Amniotic stem cell (primary cell): ENCODE data around the gene BASP1.
A peak's percentile ranks its signal among the peaks of the same experiment; 100 is the strongest.
"Not testable (repeated sequence)": the region's sequence is repeated elsewhere in the genome, so short reads cannot be mapped to it uniquely, and the experiment has no call there.

ENCODE experiments used
- DNase-seq: peaks from one replicate; lab custom pipeline; 2025; lab: John Stamatoyannopoulos, UW

The BASP1 gene

DNA sequence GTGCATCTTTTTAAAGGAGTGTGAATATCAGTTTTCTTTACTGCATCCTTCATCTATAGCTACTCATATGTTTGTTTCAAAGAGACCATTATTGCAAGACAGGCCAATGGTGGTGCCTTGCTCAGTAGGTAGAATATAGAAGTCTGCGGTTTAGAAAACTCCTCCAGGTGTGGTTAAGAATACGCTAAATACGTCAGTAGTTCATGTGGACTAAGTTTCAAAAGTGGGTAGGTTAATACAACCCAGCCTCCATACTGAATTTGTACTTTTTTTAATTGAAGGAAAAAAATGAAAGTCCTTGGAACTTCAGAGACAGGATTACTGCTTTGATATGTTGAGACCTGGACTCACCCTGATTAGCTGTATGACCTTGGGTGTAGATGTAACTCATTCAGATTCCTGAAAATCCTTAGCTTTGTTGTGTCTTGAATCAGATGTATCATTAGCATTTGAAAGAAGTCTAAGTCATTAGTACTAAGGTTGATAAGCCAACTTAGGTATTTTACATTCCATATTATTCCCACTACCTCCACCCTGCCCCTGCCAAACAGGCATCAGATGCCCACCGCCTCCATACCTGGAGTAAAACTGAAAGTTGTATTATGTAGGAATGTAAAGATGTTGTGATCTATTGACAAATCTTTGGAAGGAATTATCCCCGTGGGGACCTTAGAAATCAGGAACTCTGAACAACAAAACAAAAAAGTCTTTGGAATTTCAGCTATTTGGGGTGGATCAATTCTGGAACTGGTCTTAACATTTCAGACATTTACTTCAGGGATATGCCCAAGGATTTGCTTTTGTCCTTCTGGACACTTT lies 6.1 kb downstream of the BASP1 start:
- DNase-seq: no peak

DNA sequence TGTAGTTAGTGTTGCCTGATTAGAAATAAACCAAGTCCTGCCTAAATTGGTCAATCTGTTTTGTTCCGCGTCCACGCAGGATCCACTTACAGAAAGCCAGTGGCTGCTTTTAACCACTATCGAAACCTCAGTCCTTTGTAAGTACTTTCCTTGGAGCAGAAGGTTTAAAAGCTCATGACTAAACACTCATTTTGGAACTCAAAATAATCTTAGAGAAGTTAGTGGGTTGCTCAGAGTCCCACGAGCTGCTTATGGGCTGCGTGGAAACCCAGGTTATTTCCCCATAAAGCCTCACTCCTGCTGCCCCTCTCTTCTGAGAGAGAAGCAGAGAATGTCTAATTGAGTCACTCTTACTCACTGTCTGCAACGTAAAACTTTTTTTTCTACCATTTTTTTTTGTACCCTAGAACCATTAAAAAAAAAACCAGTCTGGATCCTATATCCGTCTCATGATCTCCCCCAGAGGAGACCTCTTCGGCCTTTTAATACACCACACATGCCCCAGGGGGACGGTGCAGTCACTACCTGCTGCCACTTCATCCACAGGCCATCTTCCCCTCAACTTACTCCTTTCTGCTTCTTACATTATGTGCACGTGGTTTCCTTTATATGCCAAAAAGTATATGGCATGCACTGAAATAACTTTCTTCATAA lies 7.6 kb downstream of the BASP1 start:
- no peak for DNase-seq

DNA sequence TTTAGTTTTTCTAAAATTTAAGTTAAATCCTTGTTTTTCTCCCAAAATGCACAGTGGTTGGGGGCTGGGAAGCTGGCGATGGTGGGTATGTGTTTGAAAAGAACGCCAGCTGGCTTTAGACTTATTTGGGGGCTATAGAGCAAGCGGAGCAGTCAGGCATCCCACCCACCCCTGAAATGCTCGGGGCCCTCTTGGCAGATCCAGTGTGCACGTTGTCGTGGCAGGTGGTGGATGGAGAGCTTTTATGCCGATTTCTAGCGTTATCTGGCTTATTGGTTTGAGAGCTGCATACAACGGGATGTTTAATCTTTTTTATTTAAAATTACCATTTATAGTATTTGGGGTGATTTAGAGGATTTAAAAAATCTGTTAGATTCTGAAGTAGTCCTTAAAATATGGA lies 8.1 kb downstream of the BASP1 start:
- no peak for DNase-seq

DNA sequence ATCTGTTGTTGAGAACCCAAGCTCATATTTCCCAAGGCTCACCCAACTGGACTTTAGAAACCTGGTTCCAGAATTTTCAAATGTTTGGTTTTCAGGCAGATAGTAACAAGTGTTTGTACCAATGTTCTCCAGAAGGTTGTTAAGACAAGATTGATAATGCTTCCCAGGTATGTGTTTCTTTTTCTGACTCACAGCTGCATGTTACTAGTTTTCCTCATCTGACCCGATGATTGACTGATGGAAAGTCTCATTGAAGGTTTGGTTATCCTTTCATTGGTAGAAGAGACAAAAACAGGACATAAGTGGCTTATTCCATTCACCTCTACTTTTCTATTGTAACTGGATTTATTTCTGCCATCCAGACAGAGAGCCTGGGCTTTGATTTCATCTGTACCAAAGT lies 10.4 kb downstream of the BASP1 start:
- DNase-seq: no peak

DNA sequence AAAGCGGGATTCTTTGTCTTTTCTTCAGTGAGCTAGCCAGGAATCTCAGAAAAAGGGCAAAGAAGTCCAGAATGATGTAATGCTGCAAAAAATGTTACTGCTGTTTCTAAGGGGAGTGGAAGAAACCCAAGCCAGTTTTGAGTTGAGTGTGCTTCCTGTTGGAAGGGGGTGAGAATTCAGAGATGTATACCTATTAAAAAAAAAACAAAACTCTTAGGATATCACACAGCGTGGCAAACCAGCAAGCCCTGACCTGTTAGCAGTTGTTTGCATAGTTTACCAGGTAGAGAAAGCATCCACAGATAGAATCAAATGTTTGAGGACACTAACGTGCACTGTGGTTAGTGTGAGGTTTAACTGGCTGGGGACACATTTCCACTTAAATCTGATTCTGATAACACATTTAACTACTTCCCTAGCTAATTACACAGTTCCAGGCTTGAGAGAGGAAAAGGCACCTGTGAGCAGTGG lies 11.4 kb downstream of the BASP1 start:
- DNase-seq: no peak

DNA sequence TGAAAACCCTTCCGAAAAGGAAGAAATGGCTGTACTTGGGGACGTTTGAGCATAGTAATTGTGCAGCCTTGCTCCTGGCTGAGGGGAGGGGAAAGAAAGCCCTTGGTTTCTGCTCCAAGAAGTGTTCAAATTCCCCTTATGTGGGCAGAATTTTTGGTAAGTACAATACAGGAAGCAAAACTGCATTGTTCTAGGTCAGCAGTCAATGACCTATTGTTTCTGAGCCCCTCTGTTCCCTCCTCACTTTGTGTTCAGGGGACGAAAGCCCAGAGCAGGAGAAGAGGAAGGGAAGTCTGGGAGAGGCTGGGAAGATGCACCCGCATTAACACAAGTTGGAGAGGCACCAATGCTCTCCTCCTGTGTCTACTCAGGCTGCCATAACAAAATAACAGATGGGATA lies 11.9 kb downstream of the BASP1 start:
- DNase-seq: no peak

DNA sequence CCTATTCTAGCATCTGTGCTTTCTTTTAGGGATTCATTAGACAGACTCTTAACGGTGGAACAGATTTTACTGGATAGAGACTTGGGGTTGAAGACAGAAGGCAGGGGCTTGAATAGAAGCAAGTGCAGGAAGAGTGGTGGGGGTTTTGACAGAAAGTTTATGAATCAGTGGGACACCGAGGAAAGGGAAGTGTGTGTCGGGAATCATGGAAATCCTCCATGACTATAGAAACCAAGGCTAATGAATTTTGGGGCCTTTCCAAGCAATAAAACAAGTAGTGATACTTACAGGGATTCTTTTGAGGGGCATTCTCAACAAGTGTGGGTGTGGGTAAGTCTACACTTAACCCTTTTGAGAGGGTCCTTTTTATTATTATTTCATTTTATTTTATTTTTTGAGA lies 12.8 kb downstream of the BASP1 start:
- DNase-seq: no peak

DNA sequence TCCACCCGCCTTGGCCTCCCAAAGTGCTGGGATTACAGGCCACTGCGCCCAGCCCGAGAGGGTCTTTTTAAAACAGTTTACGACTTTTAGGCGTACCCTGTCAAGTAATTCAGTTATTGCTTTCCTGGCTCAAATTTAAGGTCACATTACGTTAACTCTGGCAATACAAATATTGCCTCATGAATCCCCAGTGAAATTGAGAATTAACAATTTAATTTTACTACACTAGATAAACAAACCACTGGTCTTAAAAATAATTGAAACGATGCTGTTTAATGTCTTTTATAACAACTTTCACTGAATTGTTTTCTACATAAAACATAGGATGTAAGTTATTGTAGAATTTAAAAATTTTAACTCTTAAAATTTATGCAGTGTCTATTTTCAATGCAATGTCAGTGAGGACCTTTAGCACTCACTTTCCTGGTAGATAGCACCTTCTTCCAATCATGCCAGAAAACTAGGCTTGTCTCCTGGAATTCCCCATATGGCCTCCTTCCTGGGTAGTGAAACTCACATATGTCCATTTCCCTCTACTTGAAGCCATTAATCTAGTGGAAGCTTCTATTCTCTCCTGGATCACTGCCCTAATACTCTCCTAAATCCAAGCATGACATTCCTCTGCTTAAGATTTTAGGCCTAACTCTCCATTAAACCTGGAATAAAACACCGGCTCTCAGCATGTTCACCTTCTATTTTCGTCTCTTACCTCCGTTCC lies 13.5 kb downstream of the BASP1 start:
- DNase-seq: no peak

DNA sequence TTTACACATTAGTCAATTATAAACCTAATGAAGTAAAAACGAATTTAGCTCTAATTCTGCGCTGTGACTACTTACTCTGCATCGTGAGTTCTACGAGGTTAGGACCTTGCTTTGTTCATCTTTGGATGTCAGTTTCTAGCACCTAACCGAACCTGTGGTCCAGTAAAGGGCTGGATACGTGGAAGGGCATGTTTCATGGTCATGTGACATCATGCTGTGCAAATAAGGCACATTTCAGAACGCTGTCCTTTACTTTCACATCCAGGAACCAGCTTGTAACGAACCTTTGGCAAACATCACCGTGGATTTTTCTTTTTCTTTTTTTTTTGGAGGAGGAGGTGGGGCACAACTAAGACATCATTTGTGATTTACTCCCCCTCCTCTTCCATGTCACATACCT lies 15.0 kb downstream of the BASP1 start:
- no peak for DNase-seq

DNA sequence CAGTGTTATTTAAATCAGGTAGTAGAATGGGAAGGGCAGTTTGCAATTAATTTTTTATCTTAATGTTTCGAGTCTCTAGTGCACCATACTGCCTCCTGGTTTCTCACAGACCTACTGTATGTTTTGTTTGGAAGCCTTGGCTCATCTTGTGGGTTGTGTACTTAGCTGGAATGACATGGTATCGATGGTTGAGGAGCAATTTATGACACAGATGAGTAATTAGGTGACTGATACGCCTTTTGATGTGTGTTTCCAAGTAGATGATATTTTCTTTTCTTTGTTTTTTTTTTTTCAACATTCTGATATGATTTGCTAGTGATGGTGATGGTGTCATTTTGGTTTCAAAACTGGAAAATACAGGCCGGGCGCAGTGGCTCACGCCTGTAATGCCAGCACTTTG lies 16.1 kb downstream of the BASP1 start:
- DNase-seq: no peak

DNA sequence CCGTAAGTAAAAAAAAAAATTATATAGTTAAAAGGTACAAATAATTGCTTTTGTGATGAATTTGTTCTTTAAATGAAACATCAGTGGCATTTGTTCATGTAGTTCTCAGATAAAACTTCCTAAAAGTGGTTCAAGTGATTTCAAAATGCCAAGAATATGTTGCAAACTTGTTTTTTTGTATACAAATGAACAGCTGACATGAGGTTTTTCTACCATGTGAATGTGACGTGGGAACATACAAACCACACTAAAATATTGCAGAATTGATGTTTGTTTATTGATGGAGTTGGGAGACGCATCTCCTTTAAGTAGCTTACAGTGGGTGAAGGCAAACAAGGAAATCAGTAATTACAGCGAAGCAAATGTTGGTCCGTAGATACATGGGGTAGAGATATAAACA lies 16.9 kb downstream of the BASP1 start:
- no peak for DNase-seq

DNA sequence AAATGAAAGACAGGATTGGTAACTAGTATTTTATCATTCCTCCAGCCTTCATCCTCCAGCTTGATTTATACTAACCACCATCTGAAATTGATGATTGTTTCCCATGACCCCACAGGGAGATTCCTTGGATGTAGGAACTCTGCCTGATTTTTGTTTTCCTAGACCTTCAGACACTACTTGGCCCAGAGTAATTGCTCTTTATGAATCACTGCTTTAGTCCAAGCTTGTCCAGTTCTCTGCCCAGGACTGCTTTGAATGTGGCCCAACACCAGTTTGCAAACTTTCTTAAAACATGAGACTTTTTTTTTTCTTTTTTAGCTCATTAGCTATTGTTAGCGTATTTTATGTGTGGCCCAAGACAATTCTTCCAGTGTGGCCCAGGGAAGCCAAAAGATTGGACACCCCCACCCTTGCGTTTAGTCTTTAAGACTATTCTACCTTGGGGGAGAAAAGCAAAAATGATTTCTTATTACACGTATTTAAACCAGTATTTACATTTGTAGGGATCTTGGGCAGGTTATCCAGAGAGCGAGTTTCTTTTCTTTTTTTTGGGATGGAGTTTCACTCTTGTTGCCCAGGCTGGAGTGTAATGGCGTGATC lies 18.4 kb downstream of the BASP1 start:
- DNase-seq: no peak

DNA sequence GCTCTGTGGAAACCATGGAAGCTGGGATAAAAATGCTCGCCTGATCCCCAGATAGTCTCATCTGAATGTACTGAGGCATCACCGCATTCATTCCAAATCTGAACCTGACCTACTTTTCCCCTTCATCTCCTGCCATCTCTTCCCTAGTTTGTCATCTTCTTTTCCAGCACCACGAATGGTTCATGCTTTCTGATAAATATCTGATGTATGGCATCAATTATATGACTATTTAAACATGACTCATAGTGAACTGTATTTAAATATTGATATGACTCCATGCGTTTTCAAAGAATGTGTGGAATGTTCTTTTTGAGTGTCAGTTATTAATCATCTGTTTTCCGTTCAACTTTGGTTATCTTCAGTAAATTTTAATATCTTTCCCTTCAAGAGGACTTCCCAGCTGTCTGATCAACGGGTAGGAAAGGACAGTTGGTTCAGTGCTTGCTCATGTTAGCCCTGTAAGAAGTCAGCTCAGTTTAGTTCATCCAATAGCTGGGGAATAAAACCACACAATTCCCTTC lies 21.1 kb downstream of the BASP1 start:
- DNase-seq: peak; percentile 25

DNA sequence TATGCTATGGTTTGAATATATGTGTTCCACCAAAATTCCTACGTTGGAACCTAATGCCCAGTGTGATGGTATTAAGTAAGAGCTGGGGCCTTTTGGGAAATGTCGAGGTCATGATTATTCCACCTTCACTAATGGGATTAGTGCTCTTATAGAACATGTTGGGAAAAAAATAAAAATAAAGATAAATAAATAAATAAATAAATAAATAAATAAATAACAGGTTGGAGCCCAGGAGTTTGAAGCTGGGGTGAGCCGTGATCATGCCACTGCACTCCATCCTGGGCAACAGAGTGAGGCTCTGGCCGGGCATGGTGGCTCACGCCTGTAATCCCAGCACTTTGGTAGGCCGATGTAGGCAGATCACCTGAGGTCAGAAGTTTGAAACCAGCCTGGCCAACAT lies 22.5 kb downstream of the BASP1 start:
- DNase-seq: no peak

DNA sequence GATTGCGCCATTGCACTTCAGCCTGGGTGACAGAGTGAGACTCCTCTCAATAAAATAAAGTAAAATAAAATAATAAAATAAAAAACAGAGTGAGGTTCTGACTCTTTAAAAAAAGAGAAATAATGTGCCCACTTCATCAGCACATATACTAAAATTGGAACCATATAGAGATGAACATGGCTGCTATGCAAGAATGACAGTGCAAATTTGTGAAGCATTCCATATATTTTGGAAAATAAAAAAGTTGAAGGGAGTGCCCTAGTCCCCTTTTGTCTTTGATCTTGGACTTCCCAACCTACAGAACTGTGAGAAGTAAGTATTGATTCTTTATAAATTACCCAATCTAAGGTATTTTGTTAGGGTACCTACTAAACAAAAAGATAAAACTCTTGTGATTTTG lies 23.1 kb downstream of the BASP1 start:
- DNase-seq: no peak

DNA sequence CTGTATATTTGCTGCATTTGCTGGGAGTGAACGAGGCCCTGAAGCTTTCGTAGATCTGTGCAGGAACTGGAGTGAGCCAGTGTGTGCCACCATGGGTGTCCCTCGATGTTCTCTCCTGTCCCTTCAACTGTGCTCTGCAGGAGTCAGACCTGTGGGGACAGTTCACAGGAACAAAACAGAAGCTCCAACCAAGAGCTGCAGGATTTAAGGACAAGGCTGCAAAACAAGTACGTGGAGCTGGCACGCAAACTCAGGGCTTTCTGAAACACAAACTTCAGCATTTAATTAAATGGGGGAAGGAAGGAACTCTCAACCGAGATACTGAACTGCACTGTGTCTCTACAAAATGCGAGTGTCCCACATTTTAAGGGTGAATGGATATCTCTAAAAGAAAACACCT lies 24.2 kb downstream of the BASP1 start:
- no peak for DNase-seq

DNA sequence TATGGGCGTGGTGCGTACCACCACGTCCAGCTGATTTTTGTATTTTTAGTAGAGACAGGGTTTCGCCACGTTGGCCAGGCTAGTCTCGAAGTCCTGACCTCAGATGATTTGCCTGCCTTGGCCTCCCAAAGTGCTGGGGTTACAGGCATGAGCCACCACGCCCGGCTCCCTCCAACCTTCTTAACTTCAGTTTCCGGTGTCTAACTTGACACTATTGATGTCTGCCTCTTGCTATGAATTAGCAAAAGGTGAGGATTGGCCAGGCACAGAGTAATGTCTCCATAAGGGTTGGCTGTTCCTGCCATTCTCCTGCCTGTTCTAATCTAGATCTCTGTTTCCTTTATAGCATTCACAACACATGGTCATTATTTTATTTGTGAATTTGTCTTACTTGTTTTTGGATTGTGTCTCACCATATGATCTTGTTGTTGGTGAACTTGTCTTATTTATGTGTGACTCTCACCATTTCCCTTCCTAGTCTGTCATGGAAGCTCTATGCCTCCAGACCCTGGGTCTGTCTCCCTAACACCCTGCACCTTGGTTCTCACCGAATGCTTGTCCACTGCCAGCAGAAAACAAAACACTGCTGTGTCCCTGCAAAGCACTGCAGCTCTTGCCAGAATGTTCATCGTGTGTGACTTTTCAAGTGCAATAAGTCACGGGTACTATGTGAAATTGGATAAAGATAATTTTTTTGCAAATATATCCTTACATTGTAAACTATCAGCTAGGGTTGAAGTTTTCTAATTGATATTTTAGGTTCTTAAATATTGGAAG lies 26.0 kb downstream of the BASP1 start:
- no peak for DNase-seq

DNA sequence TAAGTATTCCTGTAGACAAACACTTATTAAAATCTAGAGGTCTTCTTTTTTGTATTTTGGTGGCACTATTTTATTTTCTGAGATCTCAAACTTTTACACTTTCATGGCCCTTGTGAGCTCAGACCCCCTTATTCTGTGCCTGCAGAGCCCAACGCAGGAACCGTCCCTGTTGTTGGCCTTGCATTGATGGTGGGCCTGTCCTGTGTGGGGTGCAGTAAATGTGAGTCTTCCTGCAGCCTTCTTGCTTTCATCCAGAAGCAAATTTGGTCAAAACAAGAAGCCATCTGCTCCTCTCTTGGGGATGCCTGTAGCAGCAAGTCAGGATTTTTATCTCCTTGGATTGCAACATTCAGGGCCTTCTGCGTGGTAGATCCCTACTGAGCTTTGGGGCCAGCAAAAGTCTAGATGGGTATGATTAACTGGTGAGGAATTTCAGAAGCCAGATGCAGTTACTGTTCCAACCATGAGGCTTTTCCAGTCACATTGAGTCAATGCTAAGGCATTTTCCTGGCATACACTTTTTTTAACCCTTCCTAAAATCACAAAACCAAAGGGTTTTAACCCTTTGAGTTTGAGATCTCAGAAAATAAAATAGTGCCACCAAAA lies 31.7 kb downstream of the BASP1 start:
- peak; percentile 79 for DNase-seq

DNA sequence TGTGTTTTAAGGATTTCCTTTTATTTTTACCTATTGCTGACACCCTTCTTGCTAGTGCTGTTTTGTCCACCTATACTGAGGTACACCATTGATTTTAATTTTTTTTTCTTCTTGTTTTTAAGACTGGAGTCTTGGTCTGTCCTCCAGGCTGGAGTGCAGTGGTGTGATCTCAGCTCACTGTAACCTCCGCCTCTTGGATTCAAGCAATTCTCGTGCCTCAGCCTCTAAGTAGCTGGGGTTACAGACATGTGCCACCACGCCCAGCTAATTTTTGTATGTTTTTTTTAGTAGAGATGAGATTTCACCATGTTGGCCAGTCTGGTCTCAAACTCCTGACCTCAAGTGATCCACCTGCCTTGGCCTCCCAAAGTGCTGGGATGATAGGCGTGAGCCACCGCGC lies 32.4 kb downstream of the BASP1 start:
- not testable (repeated sequence) for DNase-seq

DNA sequence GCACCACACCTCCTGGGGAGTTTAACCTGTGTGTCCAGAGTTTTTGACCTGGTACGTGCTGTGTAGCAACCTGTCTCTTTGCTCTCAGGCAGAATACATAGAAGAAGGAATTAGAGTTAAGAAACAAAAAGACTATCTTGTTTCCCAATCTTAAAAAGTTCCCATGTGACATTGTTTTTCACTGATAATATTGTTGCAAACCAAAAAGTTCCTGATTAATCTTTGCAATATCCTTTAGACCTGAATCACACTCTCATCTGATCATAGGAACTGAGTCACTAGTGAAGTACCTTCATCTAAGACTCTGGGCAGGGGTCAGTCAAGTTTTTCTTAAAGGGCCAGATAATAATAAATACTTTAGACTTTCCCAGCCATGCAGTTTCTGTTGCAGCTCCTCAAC lies 35.1 kb downstream of the BASP1 start:
- DNase-seq: no peak

DNA sequence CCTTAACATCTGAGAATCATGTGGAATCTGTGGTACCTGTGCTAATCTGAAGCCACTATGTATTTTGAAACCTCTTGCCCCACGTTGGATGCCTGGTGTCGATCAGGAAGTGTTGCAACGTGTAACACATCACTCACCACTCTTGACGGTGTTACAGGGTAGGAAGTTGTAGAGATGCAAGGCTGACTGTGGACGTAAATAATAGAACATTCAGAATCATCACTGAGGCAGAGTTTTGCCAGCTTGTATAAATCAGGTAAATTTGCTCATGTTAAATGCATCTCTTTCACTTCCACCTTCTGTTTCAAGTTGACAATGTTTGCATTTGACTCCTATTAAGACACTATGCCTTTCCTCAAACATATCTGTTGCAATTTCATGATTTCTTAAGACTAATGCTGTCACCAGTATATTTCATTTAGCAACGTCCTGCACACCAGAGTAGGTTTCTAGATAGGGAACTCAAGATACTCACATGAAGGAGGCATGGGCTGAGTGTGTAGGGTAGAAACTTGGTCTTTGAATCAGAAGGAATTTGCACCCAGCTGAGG lies 38.1 kb downstream of the BASP1 start:
- DNase-seq: no peak
